GM12878 (cell line): ENCODE measurements around the gene BACE1-AS.

Experiments
- POLR2A ChIP-seq: IDR thresholded peaks from 2 replicates; pipeline ENCODE4 v1.6.1; 2011; ENCODE audit warnings: low read depth, mild to moderate bottlenecking, low read length
- YY1 ChIP-seq: IDR thresholded peaks from 2 replicates; pipeline ENCODE4 v1.6.1; 2011; ENCODE audit warnings: low read depth, mild to moderate bottlenecking, low read length

DNA sequence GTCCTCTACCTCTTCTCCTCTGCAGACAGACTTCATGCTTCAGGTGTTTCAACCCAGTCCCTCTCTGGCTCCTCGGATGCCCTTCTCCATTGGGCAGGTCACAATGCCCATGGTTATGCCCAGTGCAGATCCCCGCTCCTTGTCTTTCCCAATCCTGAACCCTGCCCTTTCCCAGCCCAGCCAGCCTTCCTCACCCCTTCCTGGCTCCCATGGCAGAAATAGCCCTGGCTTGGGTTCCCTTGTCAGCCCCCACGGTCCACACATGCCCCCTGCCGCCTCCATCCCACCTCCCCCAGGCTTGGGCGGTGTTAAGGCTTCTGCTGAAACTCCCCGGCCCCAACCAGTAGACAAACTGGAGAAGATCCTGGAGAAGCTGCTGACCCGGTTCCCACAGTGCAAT is 9.3 kb upstream of the BACE1-AS start:
- TF ChIP-seq POLR2A (no peak), YY1 (no peak)
